Germinal center (tissue), 1 donor: ENCODE results near the gene ALPP.
"Not testable (repeated sequence)": the region's sequence is repeated elsewhere in the genome, so short reads cannot be mapped to it uniquely, and the experiment has no call there.

ENCODE experiments used
- DNase-seq: peaks from one replicate; pipeline ENCODE4 v3.0.0; 2012; ENCODE audit warnings: mixed read lengths, low spot score

The ALPP gene

GRCh38 chr2:232406556-232407310, 28.2 kb downstream of the ALPP start, which contains the start of gene ALPG:
Gene ALPG, plus strand, starts transcription at chr2:232406844. Its CDS starts 51 bp downstream, at chr2:232406895.
- DNase-seq = no peak

GRCh38 chr2:232407428-232408150, 29.0 kb downstream of the ALPP start:
- DNase-seq = not testable (repeated sequence)

- not testable (repeated sequence) for DNase-seq
Measured at GRCh38 chr2:232408269-232408668, 29.7 kb downstream of the ALPP start.

- not testable (repeated sequence) for DNase-seq
Measured at GRCh38 chr2:232409617-232410016, 31.1 kb downstream of the ALPP start.

- DNase-seq = no peak
Measured at GRCh38 chr2:232410238-232410900, 31.8 kb downstream of the ALPP start.

- DNase-seq = no peak
Measured at GRCh38 chr2:232411901-232412629, 33.5 kb downstream of the ALPP start.

- no peak for DNase-seq
Measured at GRCh38 chr2:232412986-232413385, 34.4 kb downstream of the ALPP start.

GRCh38 chr2:232415138-232415690, 36.7 kb downstream of the ALPP start:
- no peak for DNase-seq

- no peak for DNase-seq
Measured at GRCh38 chr2:232415736-232416520, 37.4 kb downstream of the ALPP start.

GRCh38 chr2:232416521-232417470, 38.2 kb downstream of the ALPP start:
- DNase-seq = no peak

- no peak for DNase-seq
Measured at GRCh38 chr2:232417489-232417888, 38.9 kb downstream of the ALPP start.

- DNase-seq = no peak
Measured at GRCh38 chr2:232418056-232418455, 39.5 kb downstream of the ALPP start.

- DNase-seq = no peak
Measured at GRCh38 chr2:232418466-232419244, 40.1 kb downstream of the ALPP start.

GRCh38 chr2:232419245-232420072, 40.9 kb downstream of the ALPP start:
- no peak for DNase-seq

GRCh38 chr2:232420073-232420454, 41.5 kb downstream of the ALPP start:
- no peak for DNase-seq

GRCh38 chr2:232420463-232421188, 42.1 kb downstream of the ALPP start:
- DNase-seq = peak; percentile 69

GRCh38 chr2:232421189-232421785, 42.7 kb downstream of the ALPP start:
- DNase-seq = no peak
